KMS-11 (cell line): Measurements from ENCODE around the gene KCNJ6.

Experiments
- H2AFZ ChIP-seq: fragments of 200-600 bp; sonication (generic); 2 replicates; pipeline ENCODE4 v1.6.1; 2016; ENCODE audit warnings: antibody characterized with exemption, mixed run types, low read depth
- H3K27ac ChIP-seq: fragments of 200-600 bp; sonication (generic); 2 replicates; pipeline ENCODE4 v1.6.1; 2016; ENCODE audit warnings: mild to moderate bottlenecking, mixed run types
- H3K27me3 ChIP-seq: fragments of 200-600 bp; sonication (generic); 2 replicates; pipeline ENCODE4 v1.6.1; 2017; ENCODE audit warnings: mild to moderate bottlenecking, low read depth, mixed run types, moderate library complexity; ENCODE audit not compliant: insufficient read depth
- H3K36me3 ChIP-seq: fragments of 200-600 bp; sonication (generic); 2 replicates; pipeline ENCODE4 v1.6.1; 2017; ENCODE audit warnings: mild to moderate bottlenecking, mixed run types; ENCODE audit not compliant: insufficient read depth
- H3K4me1 ChIP-seq: fragments of 200-600 bp; sonication (generic); 2 replicates; pipeline ENCODE4 v1.6.1; 2016; ENCODE audit warnings: mild to moderate bottlenecking, low read depth, mixed run types; ENCODE audit not compliant: poor library complexity, severe bottlenecking
- H3K4me2 ChIP-seq: fragments of 200-600 bp; sonication (generic); 2 replicates; pipeline ENCODE4 v1.7.0; 2016; ENCODE audit warnings: mild to moderate bottlenecking, mixed run types
- H3K4me3 ChIP-seq: fragments of 200-600 bp; sonication (generic); IDR thresholded peaks from 2 replicates; pipeline ENCODE4 v1.6.1; 2017; ENCODE audit warnings: low read depth, low read length, mixed read lengths; ENCODE audit not compliant: insufficient read depth
- H3K79me2 ChIP-seq: fragments of 200-600 bp; sonication (generic); 2 replicates; pipeline ENCODE4 v1.6.1; 2016; ENCODE audit warnings: low read depth, mixed run types; ENCODE audit not compliant: insufficient read depth
- H3K9ac ChIP-seq: fragments of 200-600 bp; sonication (generic); 2 replicates; pipeline ENCODE4 v1.6.1; 2016; ENCODE audit warnings: mild to moderate bottlenecking, mixed run types
- H4K20me1 ChIP-seq: fragments of 200-600 bp; sonication (generic); 2 replicates; pipeline ENCODE4 v1.6.1; 2016; ENCODE audit warnings: mild to moderate bottlenecking, mixed run types; ENCODE audit not compliant: insufficient read depth
- TF ChIP-seq, protein P1 (sequence below): fragments of 200-600 bp; sonication (generic); conservative IDR thresholded peaks from 2 replicates; pipeline ENCODE4 v1.6.1; 2017; ENCODE audit warnings: low read depth, mild to moderate bottlenecking, antibody characterized with exemption, low read length, moderate library complexity, mixed read lengths

The KCNJ6 gene

GRCh38 chr21:37558676-37559211 lies 357.5 kb downstream of the KCNJ6 start:
- Histone ChIP-seq H3K9ac (no peak overlapping the region), H3K79me2 (peaks cover 23% of the 10 kb centered on the region; the same call in 1 of the 2 replicates), H3K27me3 (no peaks in the 10 kb centered on the region), H3K27ac (no peak overlapping the region), H3K4me2 (no peak overlapping the region), H3K4me3 (no peak overlapping the region), H3K36me3 (no peaks in the 10 kb centered on the region), H3K4me1 (peaks cover 15% of the 10 kb centered on the region), H4K20me1 (no peaks in the 10 kb centered on the region), H2AFZ (no peak overlapping the region)
- TF ChIP-seq, protein P1, sequence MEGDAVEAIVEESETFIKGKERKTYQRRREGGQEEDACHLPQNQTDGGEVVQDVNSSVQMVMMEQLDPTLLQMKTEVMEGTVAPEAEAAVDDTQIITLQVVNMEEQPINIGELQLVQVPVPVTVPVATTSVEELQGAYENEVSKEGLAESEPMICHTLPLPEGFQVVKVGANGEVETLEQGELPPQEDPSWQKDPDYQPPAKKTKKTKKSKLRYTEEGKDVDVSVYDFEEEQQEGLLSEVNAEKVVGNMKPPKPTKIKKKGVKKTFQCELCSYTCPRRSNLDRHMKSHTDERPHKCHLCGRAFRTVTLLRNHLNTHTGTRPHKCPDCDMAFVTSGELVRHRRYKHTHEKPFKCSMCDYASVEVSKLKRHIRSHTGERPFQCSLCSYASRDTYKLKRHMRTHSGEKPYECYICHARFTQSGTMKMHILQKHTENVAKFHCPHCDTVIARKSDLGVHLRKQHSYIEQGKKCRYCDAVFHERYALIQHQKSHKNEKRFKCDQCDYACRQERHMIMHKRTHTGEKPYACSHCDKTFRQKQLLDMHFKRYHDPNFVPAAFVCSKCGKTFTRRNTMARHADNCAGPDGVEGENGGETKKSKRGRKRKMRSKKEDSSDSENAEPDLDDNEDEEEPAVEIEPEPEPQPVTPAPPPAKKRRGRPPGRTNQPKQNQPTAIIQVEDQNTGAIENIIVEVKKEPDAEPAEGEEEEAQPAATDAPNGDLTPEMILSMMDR, result no peak
